ENCODE results near the gene NUP88.

GRCh38 chr17:5434984-5435383 lies 15.5 kb upstream of the NUP88 start:
- no peak for TF ChIP-seq CTCF (IDR thresholded peaks at IDR 0.05)
- TF ChIP-seq POLR2A (IDR thresholded peaks at IDR 0.05): no peak

All from ovary (tissue), 3 donors.